IMR-90 (cell line): ENCODE measurements around the gene KRT72. TPM values are rescaled to one million over a fixed set of nuclear protein-coding genes. Genes with fewer than 3 reads are reported as not detected.

Source experiments
- ATAC-seq: fragments of 200-7000 bp; cut with Tn5 transposase; 2 replicates; pipeline ENCODE4 v1.9.1; 2020; ENCODE audit warnings: low read depth, mild to moderate bottlenecking, moderate library complexity
- BruUV-seq: library from RNA; stranded (reverse); fragments of 400-500 nt; replicated peaks from 2 replicates; lab custom pipeline; 2021; lab: Mats Ljungman, UMichigan
- CTCF ChIA-PET: fragments of 300-600 bp; formaldehyde crosslinking; extraction: SDS; loops from one replicate; lab custom pipeline; 2021; ENCODE audit warnings: antibody characterized with exemption; lab: Yijun Ruan, JAX
- POLR2A ChIA-PET: fragments of 300-600 bp; sonication (Branson Sonifier 250); formaldehyde crosslinking; loops from one replicate; lab custom pipeline; 2022; ENCODE audit warnings: antibody characterized with exemption; ENCODE audit not compliant: unreplicated experiment; lab: Charles Lee
- DNase-seq: peaks from one replicate; pipeline ENCODE4 v3.0.0; 2013
- H2AFZ ChIP-seq: replicated peaks from 2 replicates; pipeline ENCODE3; 2013; ENCODE audit warnings: low read length, mild to moderate bottlenecking; ENCODE audit not compliant: poor library complexity
- H2AK5ac ChIP-seq: 2 replicates; pipeline ENCODE4 v1.6.1; 2013; ENCODE audit warnings: low read depth, low read length, inconsistent platforms
- H2AK9ac ChIP-seq: replicated peaks from 2 replicates; pipeline ENCODE3; 2013; ENCODE audit warnings: mild to moderate bottlenecking, low read depth, low read length, moderate library complexity; ENCODE audit not compliant: poor library complexity
- H2BK120ac ChIP-seq: 2 replicates; pipeline ENCODE4 v1.6.1; 2013; ENCODE audit warnings: low read depth, low read length, inconsistent platforms
- H2BK15ac ChIP-seq: 3 replicates; pipeline ENCODE4 v1.6.1; 2013; ENCODE audit warnings: low read depth, low read length, inconsistent platforms
- H2BK20ac ChIP-seq: 2 replicates; pipeline ENCODE4 v1.6.1; 2013; ENCODE audit warnings: low read depth, mild to moderate bottlenecking, inconsistent platforms, low read length, moderate library complexity
- H2BK5ac ChIP-seq: 2 replicates; pipeline ENCODE4 v1.6.1; 2013; ENCODE audit warnings: mild to moderate bottlenecking, low read depth, low read length, inconsistent platforms; ENCODE audit not compliant: poor library complexity, severe bottlenecking
- H3K14ac ChIP-seq: replicated peaks from 2 replicates; pipeline ENCODE4 v1.6.1; 2013; ENCODE audit warnings: low read depth, low read length, inconsistent platforms
- H3K18ac ChIP-seq: 2 replicates; pipeline ENCODE4 v1.6.1; 2013; ENCODE audit warnings: low read depth, low read length, control low read depth
- H3K23ac ChIP-seq: 2 replicates; pipeline ENCODE4 v1.6.1; 2013; ENCODE audit warnings: low read depth, low read length, inconsistent platforms
- H3K27ac ChIP-seq: 2 replicates; pipeline ENCODE4 v1.5.1; 2013; ENCODE audit warnings: mild to moderate bottlenecking, control low read depth, low read length; ENCODE audit not compliant: insufficient read depth
- H3K27me3 ChIP-seq: 2 replicates; pipeline ENCODE4 v1.6.1; 2013; ENCODE audit warnings: low read length; ENCODE audit not compliant: control insufficient read depth, insufficient read depth
- H3K36me3 ChIP-seq: 2 replicates; pipeline ENCODE4 v1.6.1; 2013; ENCODE audit warnings: low read length, mixed read lengths; ENCODE audit not compliant: control insufficient read depth, insufficient read depth
- H3K4ac ChIP-seq: 2 replicates; pipeline ENCODE4 v1.6.1; 2013; ENCODE audit warnings: low read depth, low read length, inconsistent platforms
- H3K4me1 ChIP-seq: 2 replicates; pipeline ENCODE4 v1.6.1; 2013; ENCODE audit warnings: low read length, mixed read lengths; ENCODE audit not compliant: control insufficient read depth, insufficient read depth
- H3K4me2 ChIP-seq: 2 replicates; pipeline ENCODE4 v1.6.1; 2013; ENCODE audit warnings: low read depth, mild to moderate bottlenecking, control low read depth, low read length, moderate library complexity
- H3K4me3 ChIP-seq: 2 replicates; pipeline ENCODE4 v1.5.1; 2013; ENCODE audit warnings: low read depth, mild to moderate bottlenecking, control low read depth, low read length, moderate library complexity; ENCODE audit not compliant: insufficient read depth
- H3K56ac ChIP-seq: 2 replicates; pipeline ENCODE4 v1.6.1; 2013; ENCODE audit warnings: low read length, inconsistent platforms; ENCODE audit not compliant: insufficient read depth; ENCODE audit errors: extremely low read depth
- H3K79me1 ChIP-seq, 2 experiments: 2 replicates each; pipeline ENCODE4 v1.6.1; 2013; ENCODE audit warnings: low read length in 2 of 2, inconsistent platforms in 1 of 2, low read depth in 1 of 2
- H3K9ac ChIP-seq: 2 replicates; pipeline ENCODE4 v1.6.1; 2013; ENCODE audit warnings: low read depth, low read length, control low read depth
- H3K9me1 ChIP-seq: 2 replicates; pipeline ENCODE4 v1.6.1; 2013; ENCODE audit warnings: low read length, inconsistent platforms; ENCODE audit not compliant: insufficient read depth
- H3K9me3 ChIP-seq: 2 replicates; pipeline ENCODE4 v1.6.1; 2013; ENCODE audit warnings: low read length; ENCODE audit not compliant: control insufficient read depth, insufficient read depth
- H4K20me1 ChIP-seq: 2 replicates; pipeline ENCODE4 v1.6.1; 2013; ENCODE audit warnings: low read length, inconsistent platforms; ENCODE audit not compliant: insufficient read depth
- H4K5ac ChIP-seq: 2 replicates; pipeline ENCODE4 v1.6.1; 2013; ENCODE audit warnings: mild to moderate bottlenecking, low read depth, low read length, control low read depth
- H4K8ac ChIP-seq, 2 experiments: 2 replicates each; pipeline ENCODE4 v1.6.1; 2013; ENCODE audit warnings: low read depth in 2 of 2, low read length in 2 of 2, control low read depth in 1 of 2, inconsistent platforms in 1 of 2
- H4K91ac ChIP-seq: 2 replicates; pipeline ENCODE4 v1.6.1; 2013; ENCODE audit warnings: low read depth, low read length, inconsistent platforms; ENCODE audit not compliant: insufficient read depth
- BHLHE40 ChIP-seq: fragments of 150-350 bp; IDR thresholded peaks from 2 replicates; pipeline ENCODE4 v1.6.1; 2016; ENCODE audit warnings: mild to moderate bottlenecking, low read depth, low read length
- CEBPB ChIP-seq: IDR thresholded peaks from 2 replicates; pipeline ENCODE4 v1.6.1; 2012; ENCODE audit warnings: low read depth, low read length, improper control_type of control experiment
- CHD1 ChIP-seq: IDR thresholded peaks from 2 replicates; pipeline ENCODE4 v1.6.1; 2012; ENCODE audit warnings: low read depth, low read length, improper control_type of control experiment
- MAFK ChIP-seq: IDR thresholded peaks from 2 replicates; pipeline ENCODE4 v1.6.1; 2012; ENCODE audit warnings: low read depth, low read length, improper control_type of control experiment
- MAZ ChIP-seq: IDR thresholded peaks from 2 replicates; pipeline ENCODE4 v1.6.1; 2012; ENCODE audit warnings: low read depth, mild to moderate bottlenecking, low read length, improper control_type of control experiment, moderate library complexity, borderline replicate concordance
- MXI1 ChIP-seq: IDR thresholded peaks from 2 replicates; pipeline ENCODE4 v1.6.1; 2012; ENCODE audit warnings: low read depth, mild to moderate bottlenecking, low read length, moderate library complexity, borderline replicate concordance
- NFE2L2 ChIP-seq: fragments of 150-350 bp; IDR thresholded peaks from 2 replicates; pipeline ENCODE4 v1.6.1; 2016; ENCODE audit warnings: low read depth, mild to moderate bottlenecking, low read length
- POLR2A ChIP-seq: IDR thresholded peaks from 2 replicates; pipeline ENCODE4 v1.6.1; 2012; ENCODE audit warnings: mild to moderate bottlenecking, low read depth, low read length
- RAD21 ChIP-seq: IDR thresholded peaks from 2 replicates; pipeline ENCODE4 v1.6.1; 2012; ENCODE audit warnings: low read length, improper control_type of control experiment
- RCOR1 ChIP-seq: IDR thresholded peaks from 2 replicates; pipeline ENCODE4 v1.6.1; 2012; ENCODE audit warnings: mild to moderate bottlenecking, low read length, improper control_type of control experiment; ENCODE audit not compliant: insufficient replicate concordance
- RFX5 ChIP-seq: IDR thresholded peaks from 2 replicates; pipeline ENCODE4 v1.8.0; 2012; ENCODE audit warnings: low read depth, mild to moderate bottlenecking, low read length, moderate library complexity
- SMC3 ChIP-seq: fragments of 150-350 bp; IDR thresholded peaks from 2 replicates; pipeline ENCODE4 v1.6.1; 2016; ENCODE audit warnings: low read depth, mild to moderate bottlenecking, antibody characterized with exemption, low read length, moderate library complexity
- whole genome bisulfite sequencing, 2 experiments: methylation state at CpG; one replicate each; pipeline versions ENCODE4 v1.1.5 to v1.1.7; 2013; ENCODE audit warnings: missing lambda C conversion rate in 2 of 2; ENCODE audit not compliant: insufficient read length in 1 of 2; ENCODE audit errors: extremely low coverage in 2 of 2; 5-methylcytosine and 5-hydroxymethylcytosine counted together
- dilution Hi-C: fragments of 300-500 bp; cut with HindIII; formaldehyde crosslinking; loops from one replicate; pipeline ENCODE4 v1.14.3; 2018; ENCODE audit warnings: low sequenced_read_pairs; ENCODE audit not compliant: unreplicated experiment
- in situ Hi-C: fragments of 300-500 bp; cut with MboI; formaldehyde crosslinking; loops from 3 replicates; pipeline ENCODE4 v1.14.3; 2019; ENCODE audit warnings: low sequenced_read_pairs, inconsistent platforms, mixed read lengths
- intact Hi-C: fragments of 100-400 bp; cut with micrococcal nuclease; formaldehyde crosslinking; loops from 2 replicates; pipeline ENCODE4 v1.10.0; 2022
- polyA plus RNA-seq, 3 experiments: library from polyadenylated mRNA; depleted of rRNA; stranded (reverse); fragments of >200 nt; gene quantifications; 2 replicates each; pipeline ENCODE4 v1.2.3, GENCODE V29; 2012; ENCODE audit warnings: low replicate concordance in 1 of 3
- total RNA-seq: library from RNA; depleted of rRNA; stranded (reverse); fragments of >200 nt; gene quantifications from 2 replicates; pipeline ENCODE4 v1.2.3, GENCODE V29; 2012
- TF ChIP-seq, protein P1 (sequence below): fragments of 150-350 bp; IDR thresholded peaks from 2 replicates; pipeline ENCODE4 v1.6.1; 2016; ENCODE audit warnings: low read depth, mild to moderate bottlenecking, low read length, moderate library complexity, borderline replicate concordance
- TF ChIP-seq, protein P2 (sequence below): conservative IDR thresholded peaks from 2 replicates; pipeline ENCODE4 v1.5.1; 2012; ENCODE audit warnings: mild to moderate bottlenecking, low read depth, low read length, improper control_type of control experiment

KRT72 gene
- total and polyA plus RNA-seq, 2 of the 4 experiments (the other 2 are of a cell fraction) = not detected

DNA sequence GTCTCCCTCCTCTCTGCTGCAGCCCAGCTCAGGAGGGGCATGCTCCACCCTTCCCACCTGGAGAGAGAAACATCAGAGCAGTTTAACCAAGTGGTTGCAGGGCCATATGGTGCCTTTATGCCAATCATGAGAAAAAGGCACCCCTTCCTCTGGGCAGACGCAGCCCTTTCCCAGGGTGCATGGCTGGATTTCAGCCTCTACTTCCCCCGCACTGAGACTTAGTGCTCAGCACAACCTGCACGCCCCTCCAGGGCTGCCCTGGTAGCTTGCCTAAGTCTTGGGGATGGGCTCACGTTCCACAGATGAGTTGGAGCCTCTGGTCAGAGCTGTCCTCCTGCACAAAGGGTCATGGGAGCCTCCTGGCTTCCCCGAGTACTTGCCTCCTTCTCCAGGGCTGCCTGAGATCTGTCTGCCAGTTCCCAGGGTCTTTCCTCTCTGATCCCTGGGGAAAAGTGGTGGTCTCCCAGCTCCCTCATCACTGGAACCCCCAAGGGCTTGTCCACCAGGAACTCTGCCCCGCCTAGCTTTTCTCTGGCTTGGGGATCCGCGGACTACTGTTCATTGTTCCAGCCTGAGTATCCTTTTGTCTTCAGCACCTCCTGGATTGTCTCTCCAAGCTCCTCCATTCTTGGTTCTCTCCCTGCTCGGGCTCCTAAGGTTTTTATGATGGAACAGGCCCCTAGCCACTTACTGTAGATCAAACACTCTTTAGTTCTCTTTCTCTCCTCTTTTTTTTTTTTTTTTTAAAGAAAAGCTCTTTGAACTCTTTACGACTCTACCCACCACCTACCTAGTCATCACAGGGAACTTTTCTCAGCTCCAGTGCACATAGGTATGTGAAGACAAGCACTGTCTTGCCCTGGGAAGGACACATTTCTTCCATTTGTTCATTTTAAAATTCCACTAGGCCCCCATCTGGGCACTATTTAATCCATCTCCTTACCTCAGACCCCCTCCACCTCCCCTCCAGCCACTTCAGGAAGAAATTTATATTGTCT lies 21.5 kb downstream of the KRT72 start:
- Histone ChIP-seq H4K91ac (no peak overlapping the region), H2BK120ac (no peak overlapping the region), H2BK20ac (no peak overlapping the region), H3K56ac (no peak overlapping the region), H3K9me1 (no peaks in the 10 kb centered on the region), H3K4me3 (no peak overlapping the region), H2AK5ac (no peak overlapping the region), H2BK15ac (no peak overlapping the region), H3K27me3 (peaks cover 50% of the 10 kb centered on the region), H3K23ac (no peak overlapping the region), H3K4me2 (no peak overlapping the region), H3K27ac (no peak overlapping the region), H3K18ac (no peak overlapping the region), H3K9ac (no peak overlapping the region), H3K79me1 (no peaks in the 10 kb centered on the region), H4K20me1 (no peaks in the 10 kb centered on the region; the same call in 1 of the 2 replicates), H3K4ac (no peak overlapping the region), H2AFZ (peak overlapping the region; percentile 43), H2AK9ac (no peak overlapping the region), H4K8ac (no peak overlapping the region), H3K14ac (no peak overlapping the region), H3K36me3 (no peaks in the 10 kb centered on the region), H2BK5ac (no peak overlapping the region), H3K4me1 (no peaks in the 10 kb centered on the region), H4K5ac (no peak overlapping the region), H3K9me3 (no peaks in the 10 kb centered on the region)
- ATAC-seq (no peak), DNase-seq (no peak)
- CTCF ChIA-PET = interaction anchor here (1.6 to 2.0 kb wide), 2 partner anchors 291 to 300 kb away, joined by 4 to 6 read pairs; no protein-coding TSS in a partner anchor
- TF ChIP-seq RAD21 (no peak), RCOR1 (no peak), RFX5 (no peak), MAZ (no peak), BHLHE40 (no peak), MAFK (no peak), MXI1 (no peak), NFE2L2 (no peak), CEBPB (no peak), SMC3 (no peak), POLR2A (no peak), CHD1 (no peak)
- TF ChIP-seq, protein P1, sequence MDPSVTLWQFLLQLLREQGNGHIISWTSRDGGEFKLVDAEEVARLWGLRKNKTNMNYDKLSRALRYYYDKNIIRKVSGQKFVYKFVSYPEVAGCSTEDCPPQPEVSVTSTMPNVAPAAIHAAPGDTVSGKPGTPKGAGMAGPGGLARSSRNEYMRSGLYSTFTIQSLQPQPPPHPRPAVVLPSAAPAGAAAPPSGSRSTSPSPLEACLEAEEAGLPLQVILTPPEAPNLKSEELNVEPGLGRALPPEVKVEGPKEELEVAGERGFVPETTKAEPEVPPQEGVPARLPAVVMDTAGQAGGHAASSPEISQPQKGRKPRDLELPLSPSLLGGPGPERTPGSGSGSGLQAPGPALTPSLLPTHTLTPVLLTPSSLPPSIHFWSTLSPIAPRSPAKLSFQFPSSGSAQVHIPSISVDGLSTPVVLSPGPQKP = no peak
- TF ChIP-seq, protein P2, sequence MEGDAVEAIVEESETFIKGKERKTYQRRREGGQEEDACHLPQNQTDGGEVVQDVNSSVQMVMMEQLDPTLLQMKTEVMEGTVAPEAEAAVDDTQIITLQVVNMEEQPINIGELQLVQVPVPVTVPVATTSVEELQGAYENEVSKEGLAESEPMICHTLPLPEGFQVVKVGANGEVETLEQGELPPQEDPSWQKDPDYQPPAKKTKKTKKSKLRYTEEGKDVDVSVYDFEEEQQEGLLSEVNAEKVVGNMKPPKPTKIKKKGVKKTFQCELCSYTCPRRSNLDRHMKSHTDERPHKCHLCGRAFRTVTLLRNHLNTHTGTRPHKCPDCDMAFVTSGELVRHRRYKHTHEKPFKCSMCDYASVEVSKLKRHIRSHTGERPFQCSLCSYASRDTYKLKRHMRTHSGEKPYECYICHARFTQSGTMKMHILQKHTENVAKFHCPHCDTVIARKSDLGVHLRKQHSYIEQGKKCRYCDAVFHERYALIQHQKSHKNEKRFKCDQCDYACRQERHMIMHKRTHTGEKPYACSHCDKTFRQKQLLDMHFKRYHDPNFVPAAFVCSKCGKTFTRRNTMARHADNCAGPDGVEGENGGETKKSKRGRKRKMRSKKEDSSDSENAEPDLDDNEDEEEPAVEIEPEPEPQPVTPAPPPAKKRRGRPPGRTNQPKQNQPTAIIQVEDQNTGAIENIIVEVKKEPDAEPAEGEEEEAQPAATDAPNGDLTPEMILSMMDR = no peak
- dilution Hi-C loops (no loop called here), in situ Hi-C loops (loop anchor here (5.0 to 10.0 kb wide), 3 partner anchors 298 to 425 kb away; no protein-coding TSS in a partner anchor), intact Hi-C loops (no loop called here)
- BruUV-seq = no TSS peak
- 33% methylated on average over 5 of the region's 10 CpGs; no CpG with 5 or more reads in 1 of the 2 experiments for WGBS, 2 experiments
- POLR2A ChIA-PET = no interaction called here
